Ecto neural progenitor cell (in vitro differentiated cells): ENCODE results near the gene ASGR2.

ENCODE experiments used
- DNase-seq: peaks from one replicate; pipeline ENCODE4 v3.0.0-alpha.2; 2018; ENCODE audit warnings: low spot score

The ASGR2 gene

DNA sequence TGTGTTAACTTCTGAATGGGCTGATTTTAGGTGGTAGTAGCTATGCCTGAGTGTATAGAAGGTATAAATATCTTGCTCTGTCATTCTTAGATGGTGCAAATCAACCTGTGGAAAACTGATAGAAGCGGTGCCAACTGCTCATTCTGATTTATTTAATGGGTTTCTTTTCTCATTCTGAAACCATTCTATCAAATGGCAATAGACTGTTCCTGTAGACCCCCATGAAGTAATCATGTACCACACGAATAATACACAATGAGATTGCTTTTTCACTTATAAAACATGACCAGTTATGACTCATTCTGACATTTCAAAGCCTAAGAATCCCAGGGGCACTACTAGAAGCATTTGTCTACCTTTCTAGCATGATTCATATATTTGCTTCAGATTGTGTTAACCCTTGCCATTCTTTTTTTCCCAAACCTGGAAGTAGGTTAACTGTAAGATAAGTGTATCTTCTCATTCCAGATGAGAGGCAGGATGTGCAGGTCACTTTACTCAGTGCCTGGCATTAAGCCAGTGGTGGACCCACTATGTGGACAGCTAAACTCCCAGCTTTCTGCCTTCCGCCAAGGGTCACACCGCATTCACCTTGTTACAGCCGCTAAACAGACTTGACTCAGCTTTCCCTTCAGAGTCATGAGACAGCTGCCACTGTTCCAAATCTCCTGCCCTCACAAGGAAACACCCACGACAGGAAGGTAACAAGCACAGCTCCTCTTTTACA, 54.3 kb downstream of the ASGR2 start:
- no peak for DNase-seq

DNA sequence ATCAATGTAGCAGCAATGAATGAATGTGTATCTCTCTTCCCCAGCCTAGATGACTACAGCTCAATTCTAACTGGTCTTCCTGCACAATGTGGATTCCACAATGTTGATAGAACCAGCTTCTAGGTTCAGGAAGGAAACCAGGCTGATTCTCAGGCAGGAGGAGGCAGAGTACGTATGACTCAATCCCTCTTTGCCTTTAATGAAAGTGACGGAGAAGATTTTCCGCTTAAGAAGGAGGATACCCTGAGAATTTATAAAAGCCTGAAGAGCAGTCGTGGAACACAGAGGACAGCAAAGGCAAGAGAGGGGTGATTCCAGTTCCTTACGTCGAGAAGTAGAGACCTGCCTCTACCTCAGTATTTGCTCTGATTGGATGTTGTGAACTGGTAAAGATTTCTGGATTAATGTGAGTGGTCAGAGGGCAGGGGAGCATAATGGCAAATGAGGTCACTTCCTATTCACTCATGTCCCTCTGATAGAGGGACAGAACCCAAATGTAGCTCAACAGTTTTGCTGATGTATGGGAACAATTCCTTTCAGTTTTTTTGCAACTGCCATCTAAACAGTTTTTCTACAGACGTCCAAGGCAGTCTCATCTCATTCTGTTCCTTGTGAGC, 55.7 kb downstream of the ASGR2 start:
- DNase-seq, result no peak

DNA sequence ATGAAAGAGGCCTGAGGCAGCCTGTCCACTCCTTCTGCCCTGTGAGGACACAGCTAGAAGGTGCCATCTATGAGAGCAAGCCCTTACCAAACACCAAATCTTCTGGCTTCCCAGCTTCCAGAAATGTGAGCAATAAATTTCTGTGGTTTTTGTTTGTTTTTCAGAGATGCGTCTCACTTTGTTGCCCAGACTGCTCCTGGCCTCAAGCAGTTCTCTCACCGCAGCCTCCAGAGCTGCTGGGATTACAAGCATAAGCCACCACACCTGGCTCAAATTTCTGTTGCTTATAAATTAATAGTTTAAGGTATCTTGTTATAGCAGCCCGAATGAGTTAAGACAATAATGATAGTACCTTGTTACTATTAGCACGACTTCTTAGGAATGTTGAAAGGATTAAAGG, 58.2 kb downstream of the ASGR2 start:
- DNase-seq, result no peak
